NCI-H1417 (cell line): ENCODE data around the gene CSTF2T.

ENCODE experiments used
- DNase-seq, 3 experiments: peaks; one replicate each; lab custom pipeline; 2025; lab: John Stamatoyannopoulos, UW

Gene CSTF2T, protein sequence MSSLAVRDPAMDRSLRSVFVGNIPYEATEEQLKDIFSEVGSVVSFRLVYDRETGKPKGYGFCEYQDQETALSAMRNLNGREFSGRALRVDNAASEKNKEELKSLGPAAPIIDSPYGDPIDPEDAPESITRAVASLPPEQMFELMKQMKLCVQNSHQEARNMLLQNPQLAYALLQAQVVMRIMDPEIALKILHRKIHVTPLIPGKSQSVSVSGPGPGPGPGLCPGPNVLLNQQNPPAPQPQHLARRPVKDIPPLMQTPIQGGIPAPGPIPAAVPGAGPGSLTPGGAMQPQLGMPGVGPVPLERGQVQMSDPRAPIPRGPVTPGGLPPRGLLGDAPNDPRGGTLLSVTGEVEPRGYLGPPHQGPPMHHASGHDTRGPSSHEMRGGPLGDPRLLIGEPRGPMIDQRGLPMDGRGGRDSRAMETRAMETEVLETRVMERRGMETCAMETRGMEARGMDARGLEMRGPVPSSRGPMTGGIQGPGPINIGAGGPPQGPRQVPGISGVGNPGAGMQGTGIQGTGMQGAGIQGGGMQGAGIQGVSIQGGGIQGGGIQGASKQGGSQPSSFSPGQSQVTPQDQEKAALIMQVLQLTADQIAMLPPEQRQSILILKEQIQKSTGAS

DNA sequence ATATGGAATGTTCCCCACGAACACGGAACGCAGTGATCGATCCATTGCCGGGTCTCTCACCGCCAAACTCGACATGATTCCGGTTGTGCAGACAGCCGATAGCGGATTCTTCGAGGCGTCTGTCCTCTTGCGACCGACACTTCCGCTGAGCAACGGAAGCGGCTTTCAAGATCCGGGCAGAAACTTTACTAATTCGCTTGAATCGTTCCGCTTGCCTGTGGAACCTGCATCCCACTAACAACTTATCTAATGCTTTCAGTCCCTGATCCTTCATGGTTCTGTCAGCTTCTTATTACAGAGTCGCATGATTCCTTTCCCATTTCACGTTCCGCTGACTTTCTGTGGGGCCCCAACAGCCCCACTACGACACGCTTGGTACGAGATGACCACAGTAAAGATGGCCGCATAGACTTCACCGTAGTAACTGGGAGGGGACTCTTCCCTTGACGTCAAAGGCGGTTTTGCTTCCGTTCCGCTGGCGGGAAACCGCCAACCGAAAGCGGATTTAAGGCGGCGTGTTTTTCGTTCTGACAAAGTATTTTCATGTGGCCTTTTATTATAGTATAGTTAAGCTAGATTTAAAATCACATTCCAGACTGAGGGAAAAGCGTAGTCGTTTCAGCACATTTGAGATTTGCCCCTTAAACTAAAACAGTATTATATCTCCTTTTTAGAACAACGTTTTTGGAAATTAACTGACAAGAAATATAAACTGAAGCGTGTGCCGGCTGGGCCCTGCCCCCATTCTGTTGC, at the start of gene CSTF2T:
TSS of gene CSTF2T (minus strand) at position 121 of the 753 bp plus-strand sequence. CDS start at position 75, 46 bp downstream.
- peak; percentile 89 to 97 (median 93) for DNase-seq

- no peak for DNase-seq
These were observed 49.6 kb upstream of the CSTF2T start for GRCh38 chr10:51748959-51749358.

DNA sequence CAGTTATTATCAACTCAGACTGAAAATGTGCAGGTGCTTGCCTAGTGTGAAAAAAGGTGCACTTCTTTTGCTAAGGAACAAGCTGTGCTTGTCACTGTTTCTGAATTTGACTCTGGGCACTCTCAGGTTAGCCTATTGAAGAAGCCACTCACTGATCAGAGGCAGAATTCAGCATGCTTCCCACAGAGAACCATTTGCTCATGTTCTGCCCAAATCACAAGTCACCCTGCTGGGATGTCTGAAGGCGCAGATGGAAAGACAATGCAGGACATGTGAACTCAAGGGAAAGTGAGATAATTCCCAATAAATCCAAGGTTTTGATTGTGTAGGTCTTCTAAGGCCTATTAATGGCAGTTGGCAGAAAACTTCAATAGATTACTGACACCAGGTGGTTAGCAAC, 47.8 kb upstream of the CSTF2T start:
- peak in 1 of 3 experiments; percentile 2 for DNase-seq

- no peak for DNase-seq
These were observed 46.0 kb upstream of the CSTF2T start for GRCh38 chr10:51745397-51745796.

GRCh38 chr10:51744235-51745000, 45.0 kb upstream of the CSTF2T start:
- DNase-seq: no peak

GRCh38 chr10:51743146-51743545, 43.8 kb upstream of the CSTF2T start:
- DNase-seq: no peak

GRCh38 chr10:51733057-51733456, 33.7 kb upstream of the CSTF2T start:
- no peak for DNase-seq

- DNase-seq: peak in 1 of 3 experiments; percentile 36
These were observed 30.6 kb upstream of the CSTF2T start for GRCh38 chr10:51729822-51730555.

DNA sequence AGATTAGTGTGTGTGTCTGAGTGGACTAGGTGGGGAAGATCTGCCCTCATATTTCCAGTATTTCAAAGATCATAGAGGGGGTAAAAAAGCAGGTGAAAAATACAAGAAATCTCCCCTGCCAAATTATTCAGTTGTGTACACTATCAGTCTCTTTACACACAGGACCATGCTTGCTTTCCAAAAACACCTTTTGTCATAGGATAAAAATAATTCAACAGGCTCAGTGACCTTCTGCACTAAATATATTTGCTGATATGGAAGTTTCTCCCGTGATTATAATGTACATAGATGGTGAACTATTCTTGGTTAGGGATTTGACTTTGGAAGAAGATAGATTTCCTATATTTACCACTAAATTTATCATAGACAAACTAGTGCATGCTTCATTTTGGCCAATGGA, 24.6 kb upstream of the CSTF2T start:
- DNase-seq: no peak

DNA sequence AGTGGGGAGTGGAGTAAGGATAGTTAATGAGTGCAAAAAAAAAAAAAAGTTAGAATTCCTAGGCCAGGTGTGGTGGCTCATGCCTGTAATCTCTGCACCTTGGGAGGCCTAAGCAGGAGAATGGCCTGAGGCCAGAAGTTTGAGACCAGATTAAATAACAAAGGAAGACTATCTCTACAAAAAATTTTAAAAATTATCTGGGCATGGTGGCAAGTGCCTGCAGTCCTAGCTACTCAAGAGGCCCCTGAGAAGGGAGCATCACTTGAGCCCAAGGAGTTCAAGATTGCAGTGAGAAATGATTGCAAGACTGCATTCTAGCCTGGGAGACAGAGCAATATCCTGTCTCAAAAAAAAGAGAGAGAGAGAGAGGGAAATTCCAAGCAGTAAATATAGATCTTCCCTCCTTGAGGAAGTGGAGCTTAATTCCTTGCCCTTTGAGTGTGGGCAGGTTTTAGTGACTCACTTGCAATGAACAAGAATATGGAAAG, 19.5 kb upstream of the CSTF2T start:
- no peak for DNase-seq

- no peak for DNase-seq
These were observed 17.6 kb upstream of the CSTF2T start for GRCh38 chr10:51716981-51717380.

GRCh38 chr10:51711519-51711891, 12.1 kb upstream of the CSTF2T start:
- no peak for DNase-seq

- peak in 1 of 3 experiments; percentile 1 for DNase-seq
These were observed 10.1 kb upstream of the CSTF2T start for GRCh38 chr10:51709324-51709972.

GRCh38 chr10:51708609-51709008, 9.2 kb upstream of the CSTF2T start:
- no peak for DNase-seq

- no peak for DNase-seq
These were observed 8.5 kb upstream of the CSTF2T start for GRCh38 chr10:51707821-51708424.

DNA sequence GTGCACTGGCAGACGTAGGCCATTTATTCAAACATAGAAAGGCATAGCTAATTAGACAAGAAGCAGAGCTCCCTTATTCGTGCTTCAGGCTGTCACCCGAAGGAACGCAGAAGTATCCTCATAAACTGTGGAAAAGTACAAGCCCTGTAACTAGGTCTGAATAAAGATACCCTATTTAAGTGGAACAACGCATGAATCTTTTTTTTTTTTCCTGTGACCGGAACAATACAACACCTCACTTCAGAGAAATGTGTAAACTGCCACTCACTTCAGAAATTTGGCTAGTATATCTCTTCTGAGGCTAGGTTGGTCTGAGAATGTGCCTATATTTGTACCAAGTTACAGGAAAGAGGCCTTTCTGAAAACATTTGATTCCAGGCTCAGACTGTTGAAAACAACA, 8.0 kb upstream of the CSTF2T start:
- DNase-seq: no peak

- DNase-seq: no peak
These were observed 6.8 kb upstream of the CSTF2T start for GRCh38 chr10:51706225-51706624.

DNA sequence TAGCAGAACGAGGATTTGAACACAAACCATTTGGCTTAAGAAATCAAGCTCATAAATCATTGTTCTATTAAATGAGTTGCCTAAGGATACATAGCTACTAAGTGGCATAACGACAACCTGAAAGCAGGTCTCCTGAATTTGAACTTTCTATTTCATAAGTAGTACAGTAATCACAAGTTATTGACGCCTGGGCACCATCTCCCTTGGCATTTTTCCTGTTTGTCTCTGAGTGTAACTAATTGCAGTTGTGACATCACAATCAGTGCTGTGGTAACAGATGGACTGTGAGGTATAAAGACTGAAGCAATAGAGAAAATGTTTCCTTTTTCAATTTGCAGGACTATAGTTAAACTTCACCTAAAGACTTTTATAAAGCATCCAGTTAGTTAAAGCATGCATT, 6.4 kb upstream of the CSTF2T start:
- DNase-seq: no peak

DNA sequence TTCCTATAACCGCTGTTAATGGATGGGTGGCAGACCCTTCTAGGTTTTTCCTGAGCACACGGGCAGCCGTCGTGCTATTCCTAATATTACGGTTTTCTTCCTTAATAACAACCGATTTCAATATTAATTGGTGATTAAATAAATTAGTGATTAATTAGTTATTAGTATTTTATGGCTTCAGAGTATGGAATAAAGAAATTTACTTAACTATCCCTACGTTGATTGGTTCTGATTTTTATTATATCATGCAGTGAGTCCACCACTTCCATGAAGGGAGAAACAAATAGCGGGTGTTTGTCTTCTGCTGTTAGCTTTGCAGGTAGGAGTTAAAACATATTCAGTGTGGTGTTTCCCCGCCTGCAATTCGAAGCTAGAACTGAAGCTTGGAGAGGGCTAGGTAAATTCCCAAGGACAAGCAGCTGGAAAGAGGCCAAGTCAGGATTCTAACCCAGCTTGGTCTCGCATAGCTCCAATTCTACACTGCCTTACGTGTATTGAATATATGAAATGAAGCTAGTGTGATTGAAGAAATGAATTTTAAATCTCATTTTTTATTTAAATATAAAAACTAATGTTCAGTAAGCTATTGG, 928 bp upstream of the CSTF2T start:
- peak in 2 of 3 experiments; percentile 43 to 82 for DNase-seq

- DNase-seq: no peak
These were observed 285 bp downstream of the CSTF2T start for GRCh38 chr10:51699145-51699474.
